ENCODE data around the gene ACSS1.

ACSS1 gene

DNA sequence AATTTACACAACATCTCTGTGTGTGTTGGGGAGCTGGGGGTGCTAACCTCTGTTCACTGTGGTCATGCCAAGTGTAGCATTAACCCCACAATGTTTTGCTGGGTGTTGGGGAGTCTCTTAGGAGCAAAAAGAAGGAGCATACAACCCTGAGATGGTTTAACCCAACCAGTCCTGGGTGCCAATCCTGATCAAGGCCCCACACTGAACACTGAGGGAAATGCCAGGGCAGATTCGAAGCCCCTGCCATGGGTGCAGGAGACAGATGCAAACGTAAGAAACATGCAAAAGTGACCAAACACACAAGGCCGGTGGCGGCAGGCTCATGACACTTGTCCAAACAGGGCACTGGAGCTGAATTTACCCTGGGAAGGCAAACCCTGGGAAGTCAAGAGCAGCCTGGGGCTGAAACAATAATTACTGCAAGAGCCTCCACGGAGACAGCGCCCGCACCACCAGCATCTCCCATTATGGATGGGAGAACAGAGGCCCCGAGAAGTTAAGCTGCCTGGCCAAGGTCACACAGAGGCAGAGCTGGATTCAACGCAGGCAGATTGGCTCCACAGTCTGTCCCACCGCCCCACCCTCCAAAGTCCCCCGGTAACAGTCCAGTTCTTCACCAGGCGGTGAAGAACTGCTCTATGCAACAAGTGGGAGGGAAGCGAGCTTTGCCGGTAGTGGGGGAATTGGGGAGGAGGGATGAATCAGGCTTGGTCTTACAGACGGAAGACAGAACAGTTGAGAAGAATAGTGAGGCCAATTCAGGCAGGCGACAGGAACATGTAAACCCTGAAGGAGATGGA is 8.5 kb downstream of the ACSS1 start:
- H3K27ac ChIP-seq (ENCODE audit: low read depth, low read length), result no peak overlapping the region
- H3K9ac ChIP-seq (ENCODE audit: low read depth, low read length), result no peak overlapping the region
- H3K4me1 ChIP-seq (ENCODE audit: control insufficient read depth, insufficient read depth, low read length), result peaks cover 8% of the 10 kb centered on the region
- H3K4me3 ChIP-seq (ENCODE audit: low read depth, low read length), result no peak overlapping the region
- H3K27me3 ChIP-seq (ENCODE audit: control insufficient read depth, insufficient read depth, low read length), result peaks cover 11% of the 10 kb centered on the region; the same call in 1 of the 2 replicates
- H3K9me3 ChIP-seq (ENCODE audit: control insufficient read depth, insufficient read depth, low read length), result no peaks in the 10 kb centered on the region
- H3K36me3 ChIP-seq (ENCODE audit: control insufficient read depth, insufficient read depth, low read length), result no peaks in the 10 kb centered on the region

GRCh38 chr20:25048519-25048952 is 9.4 kb downstream of the ACSS1 start:
- no peaks in the 10 kb centered on the region for H3K36me3 ChIP-seq (ENCODE audit: control insufficient read depth, insufficient read depth, low read length)
- peaks cover 8% of the 10 kb centered on the region for H3K4me1 ChIP-seq (ENCODE audit: control insufficient read depth, insufficient read depth, low read length)
- no peak overlapping the region for H3K4me3 ChIP-seq (ENCODE audit: low read depth, low read length)
- no peak overlapping the region for H3K9ac ChIP-seq (ENCODE audit: low read depth, low read length)
- no peaks in the 10 kb centered on the region for H3K9me3 ChIP-seq (ENCODE audit: control insufficient read depth, insufficient read depth, low read length)
- H3K27ac ChIP-seq (ENCODE audit: low read depth, low read length), result no peak overlapping the region
- peaks cover 6% of the 10 kb centered on the region; the same call in 1 of the 2 replicates for H3K27me3 ChIP-seq (ENCODE audit: control insufficient read depth, insufficient read depth, low read length)

- H3K4me1 ChIP-seq (ENCODE audit: control insufficient read depth, insufficient read depth, low read length), result peaks cover 8% of the 10 kb centered on the region
- H3K27ac ChIP-seq (ENCODE audit: low read depth, low read length), result no peak overlapping the region
- H3K36me3 ChIP-seq (ENCODE audit: control insufficient read depth, insufficient read depth, low read length), result no peaks in the 10 kb centered on the region
- H3K27me3 ChIP-seq (ENCODE audit: control insufficient read depth, insufficient read depth, low read length), result peaks cover 6% of the 10 kb centered on the region; the same call in 1 of the 2 replicates
- no peak overlapping the region for H3K9ac ChIP-seq (ENCODE audit: low read depth, low read length)
- H3K9me3 ChIP-seq (ENCODE audit: control insufficient read depth, insufficient read depth, low read length), result no peaks in the 10 kb centered on the region
- H3K4me3 ChIP-seq (ENCODE audit: low read depth, low read length), result no peak overlapping the region
Measured at GRCh38 chr20:25047766-25048165, 10.2 kb downstream of the ACSS1 start.

GRCh38 chr20:25046736-25047666 is 10.9 kb downstream of the ACSS1 start:
- H3K27me3 ChIP-seq (ENCODE audit: control insufficient read depth, insufficient read depth, low read length), result peaks cover 6% of the 10 kb centered on the region; the same call in 1 of the 2 replicates
- no peaks in the 10 kb centered on the region for H3K36me3 ChIP-seq (ENCODE audit: control insufficient read depth, insufficient read depth, low read length)
- H3K9me3 ChIP-seq (ENCODE audit: control insufficient read depth, insufficient read depth, low read length), result no peaks in the 10 kb centered on the region
- H3K9ac ChIP-seq (ENCODE audit: low read depth, low read length), result no peak overlapping the region
- H3K27ac ChIP-seq (ENCODE audit: low read depth, low read length), result no peak overlapping the region
- peaks cover under 1% of the 10 kb centered on the region; the same call in 1 of the 2 replicates for H3K4me1 ChIP-seq (ENCODE audit: control insufficient read depth, insufficient read depth, low read length)
- no peak overlapping the region for H3K4me3 ChIP-seq (ENCODE audit: low read depth, low read length)

- Histone ChIP-seq H3K4me3 (ENCODE audit: low read depth, low read length) (no peak overlapping the region), H3K36me3 (ENCODE audit: control insufficient read depth, insufficient read depth, low read length) (no peaks in the 10 kb centered on the region), H3K9ac (ENCODE audit: low read depth, low read length) (no peak overlapping the region), H3K4me1 (ENCODE audit: control insufficient read depth, insufficient read depth, low read length) (no peaks in the 10 kb centered on the region), H3K27me3 (ENCODE audit: control insufficient read depth, insufficient read depth, low read length) (peaks cover 6% of the 10 kb centered on the region; the same call in 1 of the 2 replicates), H3K27ac (ENCODE audit: low read depth, low read length) (no peak overlapping the region), H3K9me3 (ENCODE audit: control insufficient read depth, insufficient read depth, low read length) (no peaks in the 10 kb centered on the region)
Measured at GRCh38 chr20:25046181-25046641, 11.7 kb downstream of the ACSS1 start.

DNA sequence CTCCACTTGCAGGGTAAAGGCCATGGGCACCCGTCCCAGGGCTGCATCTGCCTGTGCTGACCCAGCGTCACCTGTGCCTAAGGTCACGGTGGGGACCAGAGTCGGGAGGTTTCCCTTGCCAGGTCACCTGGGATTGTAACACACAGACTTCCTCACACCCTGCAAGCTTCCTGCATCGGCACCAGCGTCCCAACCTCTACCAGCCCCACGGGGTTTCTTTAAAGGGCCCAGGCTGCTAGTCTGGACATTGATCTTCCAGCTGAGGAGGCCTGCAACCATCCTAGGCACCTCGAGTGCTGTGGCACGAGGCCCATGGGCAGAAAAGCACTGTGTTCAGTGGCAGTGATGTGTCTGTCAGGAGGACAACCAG is 12.6 kb downstream of the ACSS1 start:
- Histone ChIP-seq H3K9ac (ENCODE audit: low read depth, low read length) (no peak overlapping the region), H3K9me3 (ENCODE audit: control insufficient read depth, insufficient read depth, low read length) (no peaks in the 10 kb centered on the region), H3K27me3 (ENCODE audit: control insufficient read depth, insufficient read depth, low read length) (peaks cover 6% of the 10 kb centered on the region; the same call in 1 of the 2 replicates), H3K27ac (ENCODE audit: low read depth, low read length) (no peak overlapping the region), H3K4me1 (ENCODE audit: control insufficient read depth, insufficient read depth, low read length) (no peaks in the 10 kb centered on the region), H3K36me3 (ENCODE audit: control insufficient read depth, insufficient read depth, low read length) (no peaks in the 10 kb centered on the region), H3K4me3 (ENCODE audit: low read depth, low read length) (no peak overlapping the region)

DNA sequence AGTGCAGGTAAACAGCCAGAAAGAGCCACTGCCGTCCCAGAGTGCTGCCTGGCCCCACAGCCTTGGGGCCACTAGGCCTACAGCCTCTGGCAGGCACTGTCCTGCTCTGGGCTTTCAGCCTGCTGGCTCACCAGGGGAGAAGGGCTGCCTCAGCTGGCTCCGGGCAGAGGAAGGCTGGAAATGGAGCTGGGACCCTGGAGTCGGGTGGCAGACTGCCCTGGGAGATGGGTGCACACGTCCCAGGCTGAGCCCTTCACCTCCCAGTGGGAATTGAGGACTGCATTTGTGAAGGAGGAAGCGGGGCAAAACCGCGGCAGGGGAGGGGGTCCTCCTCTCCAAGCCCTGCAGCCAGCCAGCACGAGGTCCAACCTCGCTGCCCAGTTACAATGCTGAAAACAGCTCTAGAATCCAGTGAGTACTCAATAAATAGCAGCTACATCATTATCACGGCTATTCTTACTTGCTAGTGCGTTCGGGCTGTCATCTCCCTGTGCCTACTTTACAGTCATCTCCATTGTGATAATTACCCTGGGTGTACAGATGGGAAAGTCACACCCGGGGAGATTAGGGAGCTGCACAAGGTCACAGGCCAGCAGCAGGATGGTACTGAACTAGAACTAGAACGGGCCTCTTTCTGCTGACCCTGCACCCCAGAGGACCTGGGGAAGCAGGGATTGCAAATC is 13.1 kb downstream of the ACSS1 start:
- peaks cover 3% of the 10 kb centered on the region; the same call in 1 of the 2 replicates for H3K27me3 ChIP-seq (ENCODE audit: control insufficient read depth, insufficient read depth, low read length)
- H3K27ac ChIP-seq (ENCODE audit: low read depth, low read length), result no peak overlapping the region
- no peak overlapping the region for H3K4me3 ChIP-seq (ENCODE audit: low read depth, low read length)
- no peaks in the 10 kb centered on the region for H3K36me3 ChIP-seq (ENCODE audit: control insufficient read depth, insufficient read depth, low read length)
- H3K9me3 ChIP-seq (ENCODE audit: control insufficient read depth, insufficient read depth, low read length), result no peaks in the 10 kb centered on the region
- H3K4me1 ChIP-seq (ENCODE audit: control insufficient read depth, insufficient read depth, low read length), result no peaks in the 10 kb centered on the region
- H3K9ac ChIP-seq (ENCODE audit: low read depth, low read length), result no peak overlapping the region

- no peak overlapping the region for H3K4me3 ChIP-seq (ENCODE audit: low read depth, low read length)
- no peak overlapping the region for H3K27ac ChIP-seq (ENCODE audit: low read depth, low read length)
- H3K9me3 ChIP-seq (ENCODE audit: control insufficient read depth, insufficient read depth, low read length), result no peaks in the 10 kb centered on the region
- H3K36me3 ChIP-seq (ENCODE audit: control insufficient read depth, insufficient read depth, low read length), result no peaks in the 10 kb centered on the region
- H3K4me1 ChIP-seq (ENCODE audit: control insufficient read depth, insufficient read depth, low read length), result no peaks in the 10 kb centered on the region
- no peak overlapping the region for H3K9ac ChIP-seq (ENCODE audit: low read depth, low read length)
- peaks cover 3% of the 10 kb centered on the region; the same call in 1 of the 2 replicates for H3K27me3 ChIP-seq (ENCODE audit: control insufficient read depth, insufficient read depth, low read length)
Measured at GRCh38 chr20:25044261-25044560, 13.7 kb downstream of the ACSS1 start.

GRCh38 chr20:25043499-25044260 is 14.3 kb downstream of the ACSS1 start:
- peaks cover 3% of the 10 kb centered on the region; the same call in 1 of the 2 replicates for H3K27me3 ChIP-seq (ENCODE audit: control insufficient read depth, insufficient read depth, low read length)
- H3K36me3 ChIP-seq (ENCODE audit: control insufficient read depth, insufficient read depth, low read length), result no peaks in the 10 kb centered on the region
- H3K4me3 ChIP-seq (ENCODE audit: low read depth, low read length), result no peak overlapping the region
- H3K27ac ChIP-seq (ENCODE audit: low read depth, low read length), result no peak overlapping the region
- no peaks in the 10 kb centered on the region for H3K4me1 ChIP-seq (ENCODE audit: control insufficient read depth, insufficient read depth, low read length)
- no peaks in the 10 kb centered on the region for H3K9me3 ChIP-seq (ENCODE audit: control insufficient read depth, insufficient read depth, low read length)
- H3K9ac ChIP-seq (ENCODE audit: low read depth, low read length), result no peak overlapping the region
